Endothelial cell of umbilical vein (primary cell): ENCODE results near the gene TWF2.

Source experiments
- EZH2 ChIP-seq: IDR thresholded peaks from 2 replicates; pipeline ENCODE4 v1.6.1; 2012; ENCODE audit warnings: borderline replicate concordance, low read depth, mild to moderate bottlenecking, moderate library complexity, low read length, inconsistent platforms; ENCODE audit not compliant: severe bottlenecking
- FOS ChIP-seq: IDR thresholded peaks from 2 replicates; pipeline ENCODE4 v1.6.1; 2011; ENCODE audit warnings: mild to moderate bottlenecking, low read length, moderate library complexity, borderline replicate concordance; ENCODE audit not compliant: insufficient read depth
- GATA2 ChIP-seq: IDR thresholded peaks from 2 replicates; pipeline ENCODE4 v1.7.0; 2011; ENCODE audit warnings: low read depth, mild to moderate bottlenecking, moderate library complexity, mixed read lengths, low read length; ENCODE audit not compliant: insufficient read length, insufficient read depth
- MAX ChIP-seq: IDR thresholded peaks from 2 replicates; pipeline ENCODE4 v1.6.1; 2011; ENCODE audit not compliant: insufficient read depth, insufficient read length
- MYC ChIP-seq: IDR thresholded peaks from one replicate; pipeline ENCODE4 v1.6.1; 2011; ENCODE audit warnings: mild to moderate bottlenecking, low read depth, low read length
- POLR2A ChIP-seq: IDR thresholded peaks from 2 replicates; pipeline ENCODE4 v1.6.1; 2012; ENCODE audit warnings: low read depth, mild to moderate bottlenecking, control low read depth, low read length
- POLR2AphosphoS5 ChIP-seq: IDR thresholded peaks from 2 replicates; pipeline ENCODE4 v1.6.1; 2012; ENCODE audit warnings: low read depth, mild to moderate bottlenecking, control low read depth, low read length, moderate library complexity; ENCODE audit not compliant: insufficient read depth
- TF ChIP-seq, protein P1 (sequence below), 2 donors: IDR thresholded peaks; 1 replicate in 1 of 2; 2 replicates in 1 of 2; pipeline ENCODE4 v1.5.1; 2011; ENCODE audit warnings: low read length in 2 of 2, mild to moderate bottlenecking in 2 of 2, moderate library complexity in 2 of 2, control low read depth in 1 of 2, inconsistent platforms in 1 of 2, low read depth in 1 of 2; ENCODE audit not compliant: insufficient read depth in 1 of 2; ENCODE audit errors: extremely low read depth in 1 of 2

DNA sequence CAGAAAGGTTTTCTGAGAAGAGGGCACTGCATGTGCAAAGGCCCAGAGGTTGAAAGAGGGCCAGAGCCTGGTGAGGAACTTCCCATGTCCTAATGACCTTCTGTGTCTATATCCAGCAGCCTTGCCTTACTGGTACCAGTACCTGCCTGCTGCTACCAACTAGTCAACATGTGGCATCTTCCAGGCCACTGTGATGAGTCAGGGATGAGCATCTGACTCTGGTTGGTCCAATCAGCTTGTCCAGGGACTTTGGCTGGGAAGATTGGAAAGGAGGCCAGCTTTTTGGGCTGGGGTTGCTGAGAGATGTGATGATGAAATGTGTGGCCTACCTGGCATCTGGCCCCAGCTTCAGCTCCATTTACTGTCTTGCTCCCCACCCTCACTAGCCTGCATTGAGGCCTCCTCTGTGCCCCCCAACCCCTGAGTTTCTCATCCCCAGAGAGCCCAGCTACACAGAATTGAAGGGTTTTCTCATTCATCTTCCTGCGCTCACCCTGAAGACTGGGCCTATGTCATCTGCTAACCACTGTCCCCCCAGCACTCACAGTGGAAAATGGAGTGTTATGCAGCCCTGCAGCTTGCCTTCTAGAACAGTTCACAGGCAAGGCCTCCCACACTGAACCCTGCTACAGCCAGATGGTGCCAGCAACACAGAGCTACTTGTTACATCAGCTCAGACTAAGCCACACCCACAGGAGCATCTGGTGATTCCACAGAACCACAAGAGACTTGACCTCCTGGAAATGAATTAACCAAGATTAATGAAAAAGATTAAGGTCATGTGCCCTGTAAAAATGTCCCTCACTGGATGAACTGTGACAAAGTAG is 1.3 kb upstream of the TWF2 start:
- TF ChIP-seq POLR2A (no peak), MAX (no peak), GATA2 (no peak), POLR2AphosphoS5 (no peak), EZH2 (no peak), MYC (no peak), FOS (no peak)
- TF ChIP-seq, protein P1, sequence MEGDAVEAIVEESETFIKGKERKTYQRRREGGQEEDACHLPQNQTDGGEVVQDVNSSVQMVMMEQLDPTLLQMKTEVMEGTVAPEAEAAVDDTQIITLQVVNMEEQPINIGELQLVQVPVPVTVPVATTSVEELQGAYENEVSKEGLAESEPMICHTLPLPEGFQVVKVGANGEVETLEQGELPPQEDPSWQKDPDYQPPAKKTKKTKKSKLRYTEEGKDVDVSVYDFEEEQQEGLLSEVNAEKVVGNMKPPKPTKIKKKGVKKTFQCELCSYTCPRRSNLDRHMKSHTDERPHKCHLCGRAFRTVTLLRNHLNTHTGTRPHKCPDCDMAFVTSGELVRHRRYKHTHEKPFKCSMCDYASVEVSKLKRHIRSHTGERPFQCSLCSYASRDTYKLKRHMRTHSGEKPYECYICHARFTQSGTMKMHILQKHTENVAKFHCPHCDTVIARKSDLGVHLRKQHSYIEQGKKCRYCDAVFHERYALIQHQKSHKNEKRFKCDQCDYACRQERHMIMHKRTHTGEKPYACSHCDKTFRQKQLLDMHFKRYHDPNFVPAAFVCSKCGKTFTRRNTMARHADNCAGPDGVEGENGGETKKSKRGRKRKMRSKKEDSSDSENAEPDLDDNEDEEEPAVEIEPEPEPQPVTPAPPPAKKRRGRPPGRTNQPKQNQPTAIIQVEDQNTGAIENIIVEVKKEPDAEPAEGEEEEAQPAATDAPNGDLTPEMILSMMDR (IDR thresholded peaks at IDR 0.05; ENCODE audit: extremely low read depth in 1 of 2, insufficient read depth in 1 of 2, low read depth in 1 of 2, low read length in 2 of 2): no peak
